ENCODE results near the gene EPC1. TPM values are rescaled to one million over a fixed set of nuclear protein-coding genes. Genes with fewer than 3 reads are reported as not detected.

Gene EPC1
- total RNA-seq, 4 donors from 2014 or later = 40.3 to 148 (median 62.2) TPM

- no peaks in the 10 kb centered on the region for H3K36me3 ChIP-seq
- H3K27me3 ChIP-seq = no peaks in the 10 kb centered on the region
- intact Hi-C loops (cut with DNase I; ENCODE audit: low total_unique reads) (no loop called here), in situ Hi-C loops (cut with MboI; ENCODE audit: low pct_ligation_motif_present in 1 of 4, low pct_unique_long_range_greater_than_20kb in 1 of 4, low sequenced_read_pairs in 3 of 4) (no loop called here)
- 74 to 75% methylated on average over 2 of the region's 2 CpGs for WGBS, 2 donors (ENCODE audit: low coverage in 1 of 2)
- H3K9me3 ChIP-seq = no peaks in the 10 kb centered on the region
- H3K4me3 ChIP-seq = no peak overlapping the region
- TF ChIP-seq POLR2A (IDR thresholded peaks at IDR 0.05) (no peak), EP300 (IDR thresholded peaks at IDR 0.05; ENCODE audit: low read depth) (no peak), POLR2AphosphoS5 (IDR thresholded peaks at IDR 0.05) (no peak), CTCF (IDR thresholded peaks at IDR 0.05) (no peak)
- DNase-seq = no peak
- no peak overlapping the region for H3K27ac ChIP-seq
- H3K4me1 ChIP-seq = peaks cover 15 to 82% (median 38%) of the 10 kb centered on the region in 4 donors
These were observed 23.9 kb downstream of the EPC1 start for GRCh38 chr10:32323051-32323450.

- Histone ChIP-seq H3K27ac (no peak overlapping the region), H3K36me3 (no peaks in the 10 kb centered on the region), H3K4me1 (peaks cover 19 to 84% (median 39%) of the 10 kb centered on the region in 4 donors), H3K4me3 (no peak overlapping the region), H3K9me3 (no peaks in the 10 kb centered on the region), H3K27me3 (no peaks in the 10 kb centered on the region)
- in situ Hi-C loops (cut with MboI; ENCODE audit: low pct_ligation_motif_present in 1 of 4, low pct_unique_long_range_greater_than_20kb in 1 of 4, low sequenced_read_pairs in 3 of 4) = no loop called here
- WGBS, 2 donors (ENCODE audit: low coverage in 1 of 2) = 90% methylated on average over 4 of the region's 4 CpGs; no CpG with 5 or more reads in 1 of the 2 donors
- TF ChIP-seq CTCF (IDR thresholded peaks at IDR 0.05) (no peak), EP300 (IDR thresholded peaks at IDR 0.05; ENCODE audit: low read depth) (no peak), POLR2A (IDR thresholded peaks at IDR 0.05) (no peak), POLR2AphosphoS5 (IDR thresholded peaks at IDR 0.05) (no peak)
- intact Hi-C loops (cut with DNase I; ENCODE audit: low total_unique reads) = no loop called here
- DNase-seq = no peak
These were observed 25.8 kb downstream of the EPC1 start for GRCh38 chr10:32321016-32321631.

- intact Hi-C loops (cut with DNase I; ENCODE audit: low total_unique reads) (no loop called here), in situ Hi-C loops (cut with MboI; ENCODE audit: low pct_ligation_motif_present in 1 of 4, low pct_unique_long_range_greater_than_20kb in 1 of 4, low sequenced_read_pairs in 3 of 4) (no loop called here)
- Histone ChIP-seq H3K4me1 (peaks cover 23 to 88% (median 42%) of the 10 kb centered on the region in 4 donors), H3K36me3 (no peaks in the 10 kb centered on the region), H3K27me3 (no peaks in the 10 kb centered on the region), H3K4me3 (no peak overlapping the region), H3K9me3 (no peaks in the 10 kb centered on the region), H3K27ac (peak overlapping the region in 1 of 4 donors; percentile 1)
- WGBS, 2 donors (ENCODE audit: low coverage in 1 of 2) = 59 to 64% methylated on average over 4 of the region's 4 CpGs
- TF ChIP-seq POLR2A (IDR thresholded peaks at IDR 0.05) (no peak), POLR2AphosphoS5 (IDR thresholded peaks at IDR 0.05) (no peak), CTCF (IDR thresholded peaks at IDR 0.05) (no peak), EP300 (IDR thresholded peaks at IDR 0.05; ENCODE audit: low read depth) (no peak)
- no peak for DNase-seq
These were observed 28.5 kb downstream of the EPC1 start for GRCh38 chr10:32318476-32318896.

GRCh38 chr10:32317795-32318357 is 29.1 kb downstream of the EPC1 start:
- no peaks in the 10 kb centered on the region for H3K36me3 ChIP-seq
- H3K9me3 ChIP-seq = no peaks in the 10 kb centered on the region
- H3K4me3 ChIP-seq = no peak overlapping the region
- in situ Hi-C loops (cut with MboI; ENCODE audit: low pct_ligation_motif_present in 1 of 4, low pct_unique_long_range_greater_than_20kb in 1 of 4, low sequenced_read_pairs in 3 of 4) = no loop called here
- intact Hi-C loops (cut with DNase I; ENCODE audit: low total_unique reads) = no loop called here
- WGBS, 2 donors (ENCODE audit: low coverage in 1 of 2) = 43 to 51% methylated on average over 6 of the region's 6 CpGs
- no peaks in the 10 kb centered on the region for H3K27me3 ChIP-seq
- DNase-seq = no peak
- H3K27ac ChIP-seq = peak overlapping the region in 3 of 4 donors; percentile 9 to 43 (median 37)
- no peak for TF ChIP-seq POLR2A (IDR thresholded peaks at IDR 0.05)
- TF ChIP-seq EP300 (IDR thresholded peaks at IDR 0.05; ENCODE audit: low read depth) = no peak
- no peak for TF ChIP-seq CTCF (IDR thresholded peaks at IDR 0.05)
- TF ChIP-seq POLR2AphosphoS5 (IDR thresholded peaks at IDR 0.05) = no peak
- H3K4me1 ChIP-seq = peaks cover 23 to 88% (median 44%) of the 10 kb centered on the region in 4 donors
